ENCODE results near the gene RNF169.
A peak's percentile ranks its signal among the peaks of the same experiment; 100 is the strongest.

RNF169 gene

DNA sequence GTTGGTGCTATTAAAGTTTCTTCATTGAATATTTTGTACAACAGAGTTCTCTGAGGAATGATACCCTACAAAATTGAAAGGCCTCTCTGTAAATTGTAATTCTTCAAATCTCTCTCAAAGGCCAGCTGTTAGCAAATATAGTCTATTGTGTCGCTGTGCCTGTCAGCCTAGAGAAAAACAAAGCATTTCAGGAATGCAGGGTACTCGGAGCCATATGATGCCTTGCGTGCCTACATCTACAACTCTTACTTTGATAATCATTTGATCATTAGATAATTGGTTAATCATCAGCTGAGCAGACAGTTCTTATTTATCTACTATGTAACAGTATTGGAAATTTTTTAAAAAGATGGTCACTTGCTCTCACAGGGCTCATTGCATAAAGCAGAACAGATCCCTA, 67.3 kb downstream of the RNF169 start:
- Mint-ChIP-seq H3K27me3 (ENCODE audit: low read depth) (no peaks in the 10 kb centered on the region), H3K4me3 (no peak overlapping the region), H3K4me1 (peaks cover 43% of the 10 kb centered on the region), H3K36me3 (ENCODE audit: low read depth) (peaks cover 59% of the 10 kb centered on the region), H3K9me3 (peaks cover 3% of the 10 kb centered on the region), H3K27ac (peak overlapping the region in 1 of 3 experiments; percentile 16)
- TF ChIP-seq, protein P1, sequence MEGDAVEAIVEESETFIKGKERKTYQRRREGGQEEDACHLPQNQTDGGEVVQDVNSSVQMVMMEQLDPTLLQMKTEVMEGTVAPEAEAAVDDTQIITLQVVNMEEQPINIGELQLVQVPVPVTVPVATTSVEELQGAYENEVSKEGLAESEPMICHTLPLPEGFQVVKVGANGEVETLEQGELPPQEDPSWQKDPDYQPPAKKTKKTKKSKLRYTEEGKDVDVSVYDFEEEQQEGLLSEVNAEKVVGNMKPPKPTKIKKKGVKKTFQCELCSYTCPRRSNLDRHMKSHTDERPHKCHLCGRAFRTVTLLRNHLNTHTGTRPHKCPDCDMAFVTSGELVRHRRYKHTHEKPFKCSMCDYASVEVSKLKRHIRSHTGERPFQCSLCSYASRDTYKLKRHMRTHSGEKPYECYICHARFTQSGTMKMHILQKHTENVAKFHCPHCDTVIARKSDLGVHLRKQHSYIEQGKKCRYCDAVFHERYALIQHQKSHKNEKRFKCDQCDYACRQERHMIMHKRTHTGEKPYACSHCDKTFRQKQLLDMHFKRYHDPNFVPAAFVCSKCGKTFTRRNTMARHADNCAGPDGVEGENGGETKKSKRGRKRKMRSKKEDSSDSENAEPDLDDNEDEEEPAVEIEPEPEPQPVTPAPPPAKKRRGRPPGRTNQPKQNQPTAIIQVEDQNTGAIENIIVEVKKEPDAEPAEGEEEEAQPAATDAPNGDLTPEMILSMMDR (IDR thresholded peaks at IDR 0.05; ENCODE audit: unreplicated experiment in 3 of 3) = no peak

DNA sequence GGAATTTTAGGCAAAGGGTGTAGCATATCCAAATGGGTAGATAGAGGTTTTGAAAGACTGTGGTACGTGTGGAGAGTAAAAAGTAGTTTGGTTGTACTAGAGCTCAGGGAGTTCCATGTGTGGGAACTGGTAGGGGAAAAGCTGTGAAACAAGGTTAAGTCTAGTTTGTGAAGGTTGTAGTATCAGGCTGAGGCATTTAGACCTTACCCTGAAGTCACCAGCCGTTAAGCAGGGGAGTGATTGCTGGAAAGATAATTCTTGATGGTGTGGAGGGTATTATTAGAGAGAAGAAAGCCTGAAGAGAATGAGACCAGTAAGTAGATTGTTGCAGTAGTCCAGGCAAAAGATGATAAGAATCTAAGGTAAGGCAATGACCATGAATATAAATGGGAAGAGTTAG, 68.0 kb downstream of the RNF169 start:
- TF ChIP-seq, protein P1 (IDR thresholded peaks at IDR 0.05; ENCODE audit: unreplicated experiment in 3 of 3) = no peak
- no peaks in the 10 kb centered on the region for H3K27me3 Mint-ChIP-seq (ENCODE audit: low read depth)
- H3K9me3 Mint-ChIP-seq = peaks cover 3% of the 10 kb centered on the region
- peak overlapping the region in 1 of 3 experiments; percentile 16 for H3K27ac Mint-ChIP-seq
- H3K36me3 Mint-ChIP-seq (ENCODE audit: low read depth) = peaks cover 65% of the 10 kb centered on the region
- peaks cover 49% of the 10 kb centered on the region for H3K4me1 Mint-ChIP-seq
- no peak overlapping the region for H3K4me3 Mint-ChIP-seq

DNA sequence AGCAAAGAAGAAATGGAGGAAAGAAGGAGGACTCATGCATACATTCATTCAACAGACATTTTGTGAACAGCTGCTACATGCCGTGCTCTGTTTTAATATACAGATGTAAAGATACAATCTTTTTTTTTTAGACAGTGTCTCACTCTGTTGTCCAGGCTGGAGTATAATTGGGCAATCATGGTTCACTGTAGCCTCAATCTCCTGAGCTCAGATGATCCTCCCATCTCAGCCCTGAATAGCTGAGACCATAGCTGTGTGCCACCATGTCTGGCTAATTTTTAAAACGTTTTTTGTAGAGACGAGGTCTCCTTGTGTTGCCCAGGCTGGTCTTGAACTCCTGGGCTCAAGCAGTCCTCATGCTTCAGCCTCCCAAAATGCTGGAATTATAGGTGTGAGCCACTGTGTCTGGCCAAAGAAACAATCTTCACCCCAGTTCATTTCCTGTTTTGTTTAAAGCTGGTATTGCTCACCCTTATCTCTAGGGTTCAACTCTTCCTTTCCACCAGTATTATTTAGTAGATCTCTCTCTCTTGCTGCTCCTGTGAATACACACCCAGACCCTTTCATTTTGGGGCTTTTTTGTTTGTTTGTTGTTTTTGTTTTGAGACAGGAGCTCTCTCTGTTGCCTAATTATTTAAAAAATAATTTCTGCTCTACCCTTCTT, 69.8 kb downstream of the RNF169 start:
- H3K4me3 Mint-ChIP-seq = no peak overlapping the region
- peaks cover 8% of the 10 kb centered on the region for H3K9me3 Mint-ChIP-seq
- TF ChIP-seq, protein P1 (IDR thresholded peaks at IDR 0.05; ENCODE audit: unreplicated experiment in 3 of 3) = no peak
- H3K4me1 Mint-ChIP-seq = peaks cover 58% of the 10 kb centered on the region
- peak overlapping the region in 2 of 3 experiments; percentile 6 to 15 for H3K27ac Mint-ChIP-seq
- H3K36me3 Mint-ChIP-seq (ENCODE audit: low read depth) = peaks cover 74% of the 10 kb centered on the region
- H3K27me3 Mint-ChIP-seq (ENCODE audit: low read depth) = no peaks in the 10 kb centered on the region

DNA sequence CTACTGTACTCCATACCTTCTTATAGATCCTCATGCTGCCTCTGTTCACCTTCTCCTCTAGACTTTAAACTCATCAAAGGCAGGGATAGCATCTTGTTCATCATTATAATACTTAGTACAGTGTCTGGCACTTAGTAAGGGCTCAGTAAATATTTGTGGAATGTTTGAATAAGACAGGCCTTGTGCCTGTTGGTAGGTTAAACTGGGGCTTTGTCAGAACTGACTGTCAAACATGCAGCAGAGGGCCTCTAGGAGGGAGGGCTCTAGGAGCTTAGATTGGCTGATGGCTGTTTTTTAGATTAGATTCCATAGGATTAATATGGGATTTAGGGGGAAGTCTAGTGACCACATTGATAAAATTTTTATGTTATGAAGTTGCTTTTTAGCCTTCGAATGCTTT, 70.8 kb downstream of the RNF169 start:
- Mint-ChIP-seq H3K27ac (peak overlapping the region in 1 of 3 experiments; percentile 15), H3K27me3 (ENCODE audit: low read depth) (no peaks in the 10 kb centered on the region), H3K4me1 (peaks cover 58% of the 10 kb centered on the region), H3K9me3 (peaks cover 18% of the 10 kb centered on the region), H3K4me3 (no peak overlapping the region), H3K36me3 (ENCODE audit: low read depth) (peaks cover 84% of the 10 kb centered on the region)
- TF ChIP-seq, protein P1 (IDR thresholded peaks at IDR 0.05; ENCODE audit: unreplicated experiment in 3 of 3) = no peak

DNA sequence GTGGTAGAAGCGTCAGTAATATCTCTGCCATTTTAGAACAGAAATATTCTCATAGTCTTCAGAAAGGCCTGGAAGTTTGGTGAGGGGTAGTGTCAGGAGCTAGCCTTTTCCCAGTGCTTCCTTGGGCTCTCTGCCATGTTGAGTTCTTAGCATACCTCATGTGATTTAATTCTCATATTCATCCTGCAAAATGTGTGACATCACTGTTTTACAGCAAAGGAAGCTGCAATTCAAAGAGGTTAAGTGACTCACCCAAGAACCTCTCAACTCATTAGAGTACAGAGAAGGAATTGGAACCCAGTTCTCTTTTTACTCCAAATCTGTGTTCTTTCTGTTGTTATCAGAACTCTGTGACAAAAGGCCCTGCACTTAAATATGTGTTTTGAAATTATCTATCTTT, 72.1 kb downstream of the RNF169 start:
- Mint-ChIP-seq H3K27ac (peak overlapping the region in 2 of 3 experiments; percentile 2 to 6), H3K4me3 (no peak overlapping the region), H3K9me3 (peaks cover 32% of the 10 kb centered on the region), H3K4me1 (peaks cover 58% of the 10 kb centered on the region), H3K36me3 (ENCODE audit: low read depth) (peaks cover 93% of the 10 kb centered on the region), H3K27me3 (ENCODE audit: low read depth) (no peaks in the 10 kb centered on the region)
- TF ChIP-seq, protein P1 (IDR thresholded peaks at IDR 0.05; ENCODE audit: unreplicated experiment in 3 of 3) = no peak

DNA sequence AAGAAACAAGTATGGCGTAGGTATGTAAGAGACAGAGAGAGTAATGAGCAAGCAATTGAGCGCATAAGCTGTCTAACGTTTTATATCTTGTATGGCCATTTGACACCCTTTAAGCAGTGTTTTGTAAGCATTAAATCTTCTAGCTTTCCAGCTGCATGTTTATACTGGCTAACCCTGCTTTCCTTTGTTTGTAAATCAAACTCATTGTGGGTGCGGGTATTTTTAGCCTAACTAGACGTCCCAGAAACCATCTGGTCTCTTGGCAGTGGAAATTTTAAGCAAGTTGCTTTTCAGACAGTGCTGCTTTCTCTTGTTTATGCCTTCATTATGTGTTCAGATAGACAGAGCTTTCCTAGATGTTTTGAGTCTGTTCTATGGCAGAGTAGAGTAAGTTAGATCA, 73.5 kb downstream of the RNF169 start:
- H3K36me3 Mint-ChIP-seq (ENCODE audit: low read depth) = peaks cover 95% of the 10 kb centered on the region
- TF ChIP-seq, protein P1 (IDR thresholded peaks at IDR 0.05; ENCODE audit: unreplicated experiment in 3 of 3) = no peak
- H3K9me3 Mint-ChIP-seq = peaks cover 46% of the 10 kb centered on the region
- peak overlapping the region in 1 of 3 experiments; percentile 7 for H3K4me3 Mint-ChIP-seq
- no peaks in the 10 kb centered on the region for H3K27me3 Mint-ChIP-seq (ENCODE audit: low read depth)
- peak overlapping the region; percentile 61 to 92 (median 66) for H3K27ac Mint-ChIP-seq
- peaks cover 45% of the 10 kb centered on the region for H3K4me1 Mint-ChIP-seq
